ENCODE data around the gene JARID2.

The JARID2 gene

DNA sequence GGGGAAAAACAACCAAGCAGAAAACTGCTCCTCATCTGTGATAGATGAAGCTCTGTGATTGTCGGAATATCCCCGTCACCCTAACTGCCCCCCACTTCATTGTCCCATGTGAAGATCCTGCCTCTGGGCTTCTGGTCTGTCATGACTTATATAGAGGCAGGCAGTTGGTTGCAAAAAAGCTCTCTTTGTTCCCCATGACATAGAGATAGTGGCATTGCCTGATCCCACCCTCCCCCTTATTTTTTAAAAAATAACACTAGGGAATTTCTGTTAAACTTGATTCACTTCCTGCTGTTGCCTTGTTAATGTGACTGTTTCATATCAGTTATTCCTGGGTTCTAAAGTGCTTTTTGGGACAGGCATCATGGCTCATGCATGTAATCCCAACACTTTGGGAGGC is 203.1 kb downstream of the JARID2 start:
- DNase-seq, result no peak

DNA sequence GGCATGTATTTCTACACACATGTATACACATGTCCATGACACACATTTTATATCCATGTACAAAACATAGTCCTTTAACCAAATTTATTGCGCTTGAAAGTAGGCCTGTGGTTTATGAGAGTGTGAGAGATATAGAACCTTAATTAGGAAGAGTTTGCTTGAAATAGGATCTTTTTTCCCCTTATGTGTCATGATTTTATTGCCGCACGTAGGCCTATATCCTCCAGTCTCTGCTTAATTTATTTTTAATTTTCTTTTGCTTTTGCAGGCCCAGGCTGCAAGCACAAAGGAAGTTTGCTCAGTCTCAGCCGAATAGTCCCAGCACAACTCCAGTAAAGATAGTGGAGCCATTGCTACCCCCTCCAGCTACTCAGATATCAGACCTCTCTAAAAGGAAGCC is 205.9 kb downstream of the JARID2 start:
- no peak for DNase-seq

DNA sequence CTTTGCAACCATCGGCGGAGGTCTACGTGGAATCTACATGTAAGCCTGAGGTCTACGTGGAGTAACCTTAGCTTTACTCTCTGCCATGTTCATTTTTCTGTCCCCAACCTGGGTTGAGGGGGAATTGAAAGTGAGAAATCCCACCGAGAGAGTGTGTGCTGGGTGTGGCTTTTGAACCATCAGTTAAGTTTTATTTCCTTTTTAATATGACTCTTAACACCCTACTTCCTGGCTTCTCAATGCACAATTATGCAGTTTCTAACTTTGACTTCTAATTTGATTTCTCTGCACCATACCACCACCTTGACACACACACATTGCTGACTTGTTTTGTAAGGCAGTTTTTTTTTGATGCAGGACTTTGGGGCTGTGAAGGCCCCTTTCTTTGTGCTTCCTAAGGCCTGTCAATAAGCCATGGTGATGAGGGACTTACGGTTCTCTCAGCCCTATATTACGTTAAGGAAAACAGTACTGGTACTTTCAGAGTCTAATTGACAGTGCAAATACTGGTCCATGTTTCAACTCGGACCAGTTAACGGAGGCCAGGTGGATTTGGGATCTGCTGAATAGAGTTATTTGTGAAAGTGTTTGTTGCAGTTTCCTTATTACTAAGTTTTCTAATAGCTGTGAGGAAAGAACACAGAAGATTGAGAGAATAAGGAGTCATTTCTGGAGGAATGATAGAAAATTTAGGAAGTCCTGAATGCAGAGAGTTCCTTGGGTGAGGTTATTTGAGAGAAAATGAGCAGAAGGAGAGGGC is 206.5 kb downstream of the JARID2 start:
- no peak for DNase-seq

DNA sequence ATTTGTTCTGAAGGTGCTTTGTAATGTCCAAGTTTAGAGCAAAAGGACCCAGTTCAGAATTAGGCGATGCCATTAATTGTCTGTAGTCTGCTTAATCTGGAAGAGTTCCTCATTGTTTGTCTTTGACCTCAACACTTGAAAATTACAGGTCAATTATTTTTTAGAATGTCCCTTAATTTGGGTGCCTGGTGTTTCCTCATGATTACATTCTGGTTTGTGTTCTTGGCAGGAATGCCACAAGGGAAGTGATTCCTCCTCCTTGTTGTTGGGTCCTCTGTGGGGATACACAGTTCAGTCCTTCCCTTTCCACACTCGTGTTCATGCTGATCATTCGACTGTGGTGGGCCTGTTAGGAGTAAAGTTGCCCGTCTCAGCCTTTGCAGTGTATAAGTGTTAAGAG is 207.3 kb downstream of the JARID2 start:
- DNase-seq, result no peak

DNA sequence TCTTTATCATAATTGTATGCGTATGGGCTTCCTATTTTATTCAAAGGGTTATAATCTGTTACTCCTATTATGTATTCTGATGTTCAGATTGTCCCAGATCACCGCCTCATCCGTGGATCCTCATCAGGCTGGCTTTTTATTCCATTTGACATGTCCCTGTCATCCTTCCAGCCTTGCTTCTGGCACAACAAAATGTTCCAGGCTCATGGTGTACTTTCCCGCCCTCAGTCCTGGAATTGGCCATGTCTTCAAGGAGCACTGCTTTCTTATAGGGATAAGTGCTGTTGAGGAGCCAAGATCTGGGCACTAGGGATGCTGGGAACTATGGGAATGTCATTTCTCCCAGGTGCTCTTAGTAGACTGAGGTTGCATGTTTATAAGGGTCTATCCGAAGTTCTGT is 207.8 kb downstream of the JARID2 start:
- no peak for DNase-seq

DNA sequence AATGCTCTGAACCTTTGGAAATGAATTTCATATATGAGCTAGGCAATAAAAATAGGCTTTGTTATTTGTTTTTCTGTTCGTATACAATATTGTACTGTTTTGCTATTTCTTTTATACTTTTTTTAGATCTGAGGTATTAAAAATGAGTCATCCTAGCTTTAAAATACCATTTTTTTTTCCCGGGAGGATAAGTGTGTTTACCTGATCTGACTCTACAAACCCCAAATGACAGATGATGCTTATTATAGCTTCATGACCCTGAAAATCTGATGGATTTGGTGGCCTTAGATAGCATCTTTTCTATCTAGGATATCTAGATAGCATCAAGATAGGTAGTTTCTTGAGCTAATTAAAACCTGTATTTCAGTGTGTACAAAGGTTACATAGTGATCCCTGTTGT is 210.6 kb downstream of the JARID2 start:
- no peak for DNase-seq

DNA sequence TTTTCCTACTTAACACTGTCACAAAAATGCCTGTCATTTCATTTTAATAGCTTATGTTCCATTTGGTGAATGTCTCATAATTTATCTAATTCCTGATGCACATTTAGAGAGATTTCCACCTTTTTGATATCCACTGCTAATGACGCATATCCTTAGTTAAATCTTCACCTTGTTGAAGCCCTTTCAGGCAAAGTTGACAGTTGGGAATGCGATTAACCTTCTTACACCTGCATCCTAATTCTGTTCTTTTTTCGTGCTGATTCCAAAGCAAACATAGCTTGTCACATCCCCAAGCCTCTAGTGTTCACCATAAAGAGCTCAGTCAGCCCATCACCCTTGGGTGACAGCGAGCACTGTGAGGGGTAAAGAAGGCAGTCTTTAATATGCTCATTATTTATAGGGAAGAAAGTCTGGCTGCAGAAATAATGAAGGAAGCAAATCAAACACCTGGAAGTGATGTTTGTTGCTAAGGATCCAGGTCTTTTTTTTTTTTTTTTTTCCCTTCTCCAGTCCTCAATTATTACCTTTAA is 211.3 kb downstream of the JARID2 start:
- DNase-seq, result no peak

DNA sequence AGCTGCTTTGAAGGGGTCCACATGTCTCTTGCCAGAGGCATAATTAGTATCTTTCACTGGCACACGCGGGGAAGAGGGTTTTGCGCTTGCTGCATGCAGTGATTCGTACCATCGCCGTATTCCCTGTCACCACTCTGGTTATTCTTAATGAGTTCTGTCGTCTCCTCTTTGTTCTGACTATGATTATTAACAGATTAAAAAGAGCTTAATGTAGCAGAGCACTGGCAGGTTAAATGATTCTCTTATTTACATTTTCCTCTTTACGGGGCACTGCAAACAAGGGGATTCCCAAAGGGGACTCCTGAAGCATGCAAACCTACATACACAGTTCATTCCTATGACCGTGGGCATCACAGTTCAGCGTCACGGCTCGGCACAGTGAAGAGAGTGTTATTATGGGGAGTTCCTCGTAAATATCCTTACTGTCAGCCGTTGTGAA is 212.2 kb downstream of the JARID2 start:
- DNase-seq, result no peak

DNA sequence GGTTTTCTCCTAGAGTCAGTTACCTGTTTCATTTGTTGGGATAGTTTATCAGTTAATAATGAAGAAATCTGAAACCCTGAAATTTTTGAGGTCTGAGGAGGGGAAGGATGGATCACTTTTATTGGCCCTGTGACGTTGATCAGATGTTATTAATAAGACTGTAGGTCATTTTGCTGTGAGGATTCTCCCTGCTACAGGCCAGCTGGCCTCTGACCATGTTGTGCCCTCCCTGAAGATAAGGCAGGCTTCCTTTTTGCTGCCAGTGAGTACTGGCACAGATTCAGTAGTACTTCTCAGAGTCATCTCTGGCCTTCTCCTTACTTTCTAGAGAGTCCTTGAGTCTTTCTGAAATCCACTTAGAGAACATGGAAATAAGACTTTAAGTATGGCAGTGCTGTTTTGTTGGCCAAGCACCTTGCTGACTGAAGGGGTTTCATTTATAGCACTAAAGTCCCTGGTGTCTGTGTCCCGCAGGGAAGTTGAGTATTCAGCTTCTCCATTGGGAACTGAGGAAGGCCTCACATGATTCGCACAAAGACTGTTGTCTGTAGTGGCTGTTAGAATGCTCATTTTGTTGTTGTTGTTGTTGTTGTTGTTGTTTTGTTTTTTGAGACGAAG is 214.3 kb downstream of the JARID2 start:
- DNase-seq, result no peak

DNA sequence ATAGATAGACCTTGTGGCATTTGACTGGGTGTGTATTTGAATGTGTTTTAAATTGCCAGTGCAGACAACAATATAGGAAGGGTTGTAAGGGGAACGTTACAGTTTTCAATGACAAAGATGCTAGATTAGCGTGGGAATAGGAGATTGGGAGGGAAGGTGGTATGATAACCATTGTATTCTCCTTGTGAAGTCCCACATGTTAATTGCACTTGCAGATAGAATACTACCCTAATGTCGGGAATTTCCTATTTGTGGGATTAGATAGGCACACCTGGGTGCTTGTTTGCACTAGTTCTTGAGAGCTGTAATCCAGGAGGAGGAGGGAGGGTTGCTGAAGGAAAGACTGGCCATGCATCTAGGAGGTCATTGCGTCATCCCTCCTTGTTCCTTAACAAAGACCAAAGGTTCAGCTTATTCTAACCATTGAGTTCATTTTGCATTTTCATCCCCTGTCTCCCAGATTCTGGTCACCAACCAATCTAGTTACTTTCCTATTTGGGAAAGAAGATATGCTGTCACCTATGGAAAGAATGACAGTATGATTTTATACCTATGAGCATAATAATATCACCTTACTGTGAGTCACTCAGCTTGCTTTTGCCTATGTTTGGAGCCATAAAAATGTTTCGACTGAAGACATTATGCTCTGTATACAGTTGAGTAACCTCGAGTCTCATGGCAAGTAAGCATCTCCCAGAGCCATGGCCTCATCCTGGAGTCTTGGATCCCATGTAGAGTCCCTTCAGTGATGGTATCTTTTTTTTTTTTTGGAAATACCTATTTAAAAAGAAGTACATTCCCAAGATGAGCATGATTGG is 215.5 kb downstream of the JARID2 start:
- DNase-seq, result no peak

DNA sequence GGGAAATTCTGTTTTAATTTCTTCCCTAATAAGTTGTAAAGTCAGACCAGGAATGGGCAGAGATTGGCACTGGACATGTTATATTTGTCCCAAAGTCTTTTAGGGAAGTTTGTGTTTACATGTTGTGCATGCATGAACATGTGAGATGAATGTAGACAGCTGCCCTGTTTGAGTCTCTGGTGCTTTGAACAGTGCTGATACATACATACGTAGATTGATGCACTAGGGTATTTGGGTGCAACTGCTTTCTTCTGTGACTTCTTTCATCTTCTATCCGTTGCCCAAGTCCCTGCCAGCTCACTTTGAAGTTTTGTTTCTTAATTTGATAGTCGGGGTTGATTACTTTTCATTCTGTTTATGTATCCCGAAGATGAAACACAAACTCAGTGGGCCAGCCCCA is 216.4 kb downstream of the JARID2 start:
- DNase-seq, result no peak

DNA sequence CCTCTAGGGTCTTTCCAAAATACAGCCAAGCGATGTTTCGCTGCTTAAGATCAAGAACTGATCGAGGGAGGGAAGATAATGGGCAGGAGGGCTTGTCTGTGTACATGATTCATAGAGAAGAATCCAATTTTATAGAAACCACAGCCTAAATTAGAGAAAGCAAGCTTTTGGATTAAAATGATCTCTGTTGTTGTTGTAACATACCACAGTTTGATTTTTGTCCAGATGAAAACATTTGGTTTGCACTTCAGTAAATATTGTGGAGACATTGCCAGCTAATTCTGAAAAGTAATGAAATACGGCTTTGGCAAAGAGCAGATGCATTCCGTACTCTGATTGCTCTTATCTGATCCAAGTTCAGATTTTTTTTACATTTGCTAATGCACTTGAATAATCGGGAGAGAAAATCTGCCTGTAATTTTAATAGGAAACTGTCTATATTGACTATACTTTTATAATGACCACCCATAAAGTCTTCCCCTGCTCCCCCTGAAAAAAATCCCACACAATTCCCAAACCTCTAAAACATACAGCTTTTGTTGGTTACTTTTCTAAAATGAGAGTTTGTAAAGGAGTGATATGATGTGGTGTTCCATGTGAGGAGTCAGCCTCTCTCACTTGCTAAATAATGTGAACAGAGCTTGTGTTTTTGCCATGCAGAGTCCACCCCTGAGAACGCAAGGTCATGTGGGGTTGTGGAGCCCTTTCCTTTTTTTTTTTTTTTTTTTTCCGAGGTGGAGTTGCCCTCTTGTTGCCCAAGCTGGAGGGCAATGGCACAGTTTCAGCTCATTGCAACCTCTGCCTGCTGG is 217.1 kb downstream of the JARID2 start:
- DNase-seq, result no peak

DNA sequence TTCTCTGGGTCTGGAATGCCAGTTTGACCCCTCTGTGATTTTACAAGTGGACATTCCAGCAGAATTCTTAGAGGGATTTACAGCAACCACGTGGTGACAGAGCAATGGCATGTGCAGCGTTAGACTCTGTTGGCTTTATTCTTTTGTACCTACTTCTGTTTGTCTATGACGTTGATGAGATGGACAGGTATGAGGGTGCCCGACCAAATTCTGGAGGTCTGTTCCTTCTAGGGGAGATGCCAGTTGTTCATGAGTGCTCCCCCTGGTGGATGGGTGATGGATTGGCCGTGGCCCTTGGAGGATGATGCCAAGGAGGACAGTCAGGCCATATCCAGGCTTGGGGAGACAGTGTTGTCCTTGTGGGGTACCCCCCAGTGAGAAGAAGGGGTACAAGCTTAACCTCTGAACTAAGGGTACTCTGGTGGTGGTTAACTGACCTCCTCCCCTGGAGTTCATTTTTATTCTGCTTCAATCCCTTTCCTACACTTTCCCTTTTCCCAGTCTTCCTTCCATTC is 218.4 kb downstream of the JARID2 start:
- no peak for DNase-seq

DNA sequence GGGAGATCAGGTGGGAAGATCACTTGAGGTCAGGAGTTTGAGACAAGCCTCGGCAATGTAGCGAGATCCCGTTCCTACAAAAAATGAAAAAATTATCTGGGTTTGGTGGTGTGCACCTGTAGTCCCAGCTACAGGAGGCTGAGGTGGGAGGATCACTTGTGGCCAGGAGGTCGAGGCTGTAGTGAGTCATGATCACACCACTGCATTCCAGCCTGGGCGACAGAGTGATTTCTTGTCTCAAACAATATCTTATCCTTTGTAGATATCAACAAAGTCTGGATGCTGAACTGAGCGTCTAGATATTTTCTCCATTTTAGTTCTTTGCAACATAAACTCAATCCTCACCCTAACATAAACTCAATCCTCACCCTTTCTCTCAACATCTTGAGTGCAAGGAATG is 219.3 kb downstream of the JARID2 start:
- DNase-seq, result no peak

DNA sequence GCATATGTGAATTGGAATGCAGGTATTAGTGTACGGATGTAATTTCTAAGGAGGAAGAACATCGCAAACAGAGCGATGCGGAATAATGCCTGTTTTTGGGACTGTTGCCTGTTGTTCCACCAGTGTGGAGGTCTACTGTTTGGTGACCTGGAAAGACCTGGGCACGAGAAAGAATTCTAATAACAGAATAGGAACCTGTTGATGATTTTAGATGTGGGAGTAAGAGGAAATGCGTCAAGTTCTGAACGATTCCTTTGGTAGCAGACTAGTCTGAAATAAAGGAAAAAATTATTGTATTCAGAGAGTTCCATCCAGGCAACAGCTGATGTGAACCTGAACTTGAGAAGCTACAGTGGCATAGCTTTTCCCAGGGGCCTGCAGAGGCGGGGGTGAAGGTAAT is 224.9 kb downstream of the JARID2 start:
- no peak for DNase-seq

DNA sequence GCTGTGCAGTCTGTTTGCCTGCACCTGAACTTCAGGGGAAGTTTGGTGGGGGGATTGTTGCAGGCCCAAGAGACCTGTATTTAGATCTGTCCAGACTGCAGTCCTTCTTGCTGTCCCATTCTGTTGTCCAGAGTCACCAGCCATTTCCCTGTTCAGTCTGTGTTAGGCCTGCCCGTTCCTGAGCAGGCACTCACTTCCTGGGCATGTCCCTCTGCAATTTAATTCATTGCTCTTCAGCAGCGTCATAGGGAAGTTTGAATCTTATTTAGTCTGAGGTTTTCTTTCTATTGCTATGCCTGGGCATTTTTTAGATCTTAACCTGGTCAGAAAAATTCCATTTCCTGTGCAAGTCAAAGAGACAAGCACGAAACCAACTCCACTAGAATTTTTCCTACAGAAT is 226.8 kb downstream of the JARID2 start:
- DNase-seq, result no peak

DNA sequence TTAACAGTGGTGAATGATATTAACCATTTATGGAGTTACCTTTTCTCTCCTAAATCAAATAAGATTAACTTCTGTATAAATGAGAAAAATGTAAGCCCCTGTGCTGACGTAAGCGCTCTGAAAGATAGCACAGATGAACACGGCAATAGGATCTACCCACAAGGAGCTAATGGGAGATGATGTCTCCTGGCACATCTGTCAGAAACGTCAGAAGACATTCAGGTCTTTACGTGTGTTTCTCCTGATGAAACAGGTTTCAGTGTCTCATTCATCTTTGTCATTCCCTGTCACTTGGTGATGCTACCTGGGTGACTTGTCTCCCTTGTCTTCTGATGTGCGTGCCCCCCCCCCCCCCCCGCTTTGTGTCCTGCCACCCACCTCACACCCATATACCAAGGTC is 227.3 kb downstream of the JARID2 start:
- DNase-seq, result no peak

DNA sequence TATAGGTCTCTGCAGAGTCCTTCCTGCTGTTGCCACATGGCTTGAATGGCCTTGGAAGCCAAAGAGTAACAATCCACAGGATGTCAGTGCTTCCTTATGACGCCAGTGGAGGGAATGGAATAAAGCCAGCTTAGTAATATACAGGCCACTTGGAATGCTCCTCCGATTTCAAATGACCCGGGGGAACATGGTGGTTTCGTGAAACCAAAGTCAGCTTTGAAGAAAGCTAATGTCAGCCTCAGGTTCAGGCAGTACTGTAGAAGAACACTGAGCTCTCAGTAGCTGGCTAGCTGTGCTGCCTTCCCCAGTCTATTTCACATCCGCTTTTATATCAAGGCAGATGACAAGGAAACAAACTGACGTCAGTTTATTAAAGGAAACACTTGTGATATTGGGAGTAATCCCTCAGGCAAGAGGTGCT is 227.9 kb downstream of the JARID2 start:
- no peak for DNase-seq

DNA sequence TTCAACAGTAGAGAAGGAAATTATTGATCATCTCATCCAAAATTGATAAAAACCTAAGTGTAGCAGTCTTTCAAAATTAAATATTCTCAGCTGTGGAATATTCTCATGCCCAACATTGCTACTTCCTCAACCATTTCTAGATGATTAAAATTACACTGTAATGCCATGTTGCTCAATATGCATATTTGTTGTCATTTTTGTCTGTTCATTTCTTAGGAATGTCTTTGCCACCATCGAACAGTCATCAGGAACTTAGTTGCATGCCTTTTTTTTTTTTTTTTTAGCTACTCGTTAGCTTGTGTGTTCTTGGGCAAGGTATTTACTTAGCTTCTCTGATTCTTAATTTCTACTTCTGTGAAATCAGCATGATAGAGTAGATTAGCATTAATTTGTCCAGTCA is 228.3 kb downstream of the JARID2 start:
- no peak for DNase-seq

DNA sequence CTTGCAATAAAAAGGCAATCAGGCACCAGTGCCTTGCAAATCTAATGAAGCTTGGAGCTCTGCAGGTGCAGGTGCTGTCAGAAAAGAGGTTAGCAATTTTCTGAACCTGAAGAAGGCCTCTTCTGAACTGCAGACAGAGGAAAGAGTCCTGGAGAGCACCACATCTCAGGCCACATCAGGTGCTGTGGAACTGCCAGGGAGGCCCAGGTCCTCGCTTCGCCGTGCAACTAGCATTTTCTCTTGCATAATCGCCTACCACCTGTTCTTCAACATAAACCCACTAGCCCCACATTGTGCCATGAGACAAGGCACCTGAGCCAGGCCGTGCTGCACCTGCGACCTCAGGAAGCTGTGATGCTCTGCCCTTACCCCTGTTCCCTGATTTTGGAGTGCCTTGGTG is 229.4 kb downstream of the JARID2 start:
- no peak for DNase-seq

DNA sequence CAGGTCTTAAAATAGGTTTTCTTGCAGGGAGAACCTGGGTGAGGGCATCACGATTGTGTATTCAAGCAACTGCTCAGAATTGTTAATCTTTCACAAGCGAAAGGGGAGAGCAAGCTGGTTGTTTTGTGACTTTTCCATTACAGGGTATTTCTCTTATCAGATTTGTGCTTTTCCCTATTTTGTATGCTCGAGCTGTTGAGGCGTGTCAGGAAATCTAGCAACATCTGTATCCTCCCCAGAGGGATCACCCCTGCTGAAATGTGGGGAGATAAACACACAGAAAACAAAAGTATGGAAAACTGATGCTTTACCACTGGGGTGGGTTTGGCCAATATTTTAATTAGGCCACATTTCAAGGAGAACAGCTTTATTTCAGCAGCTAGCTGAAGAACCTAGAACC is 230.0 kb downstream of the JARID2 start:
- DNase-seq, result no peak

DNA sequence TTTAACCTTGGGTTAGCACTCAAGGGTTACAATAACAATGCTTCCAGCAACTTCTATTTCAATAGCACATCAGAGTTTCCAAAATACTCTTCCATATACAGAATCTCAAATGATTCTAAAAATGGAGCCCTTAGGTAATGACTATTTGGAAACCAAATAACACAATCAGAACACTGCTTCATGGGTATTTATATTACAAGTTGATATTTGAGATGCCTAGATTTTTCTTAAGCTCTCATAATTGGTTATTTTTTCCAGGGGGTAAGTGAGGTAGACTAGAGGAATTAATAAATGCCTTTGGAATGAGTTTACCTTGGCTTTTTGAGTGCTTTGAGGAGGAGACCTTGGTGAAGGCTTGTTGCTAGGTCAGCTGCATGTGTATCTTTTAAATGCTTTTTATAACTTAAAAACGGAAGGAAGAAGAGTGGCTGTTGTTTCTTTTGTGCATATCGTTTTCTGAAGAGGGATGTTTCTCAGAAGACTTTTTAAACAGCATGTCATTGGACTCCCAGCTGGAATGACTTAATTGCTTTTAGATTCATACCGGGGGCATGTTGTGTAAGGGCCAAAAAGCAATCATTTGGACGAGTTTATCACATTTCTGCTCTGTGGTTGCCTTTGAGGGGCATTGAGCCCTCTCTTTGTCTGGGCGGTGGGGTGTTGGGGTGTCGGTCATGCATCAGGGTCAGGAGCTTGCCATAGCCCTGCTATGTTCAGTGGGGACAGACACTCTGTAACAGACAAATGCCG is 230.9 kb downstream of the JARID2 start:
- DNase-seq, result no peak
